ENCODE data around the gene YPEL2. TPM values are rescaled to one million over a fixed set of nuclear protein-coding genes. Genes with fewer than 3 reads are reported as not detected.
A peak's percentile ranks its signal among the peaks of the same experiment; 100 is the strongest.

The YPEL2 gene
- total RNA-seq, result 10 to 100 TPM in 4 of 7 donors, 1 to 10 TPM in 3; 6.6 to 28.1 (median 10.6) TPM
- 10 to 100 TPM in 1 of 2 donors, 1 to 10 TPM in 1; 9.1 to 14.0 TPM for polyA plus RNA-seq
- long read RNA-seq, donor 1, full-length matches to known transcripts, result 13 of 16 reads
- long read RNA-seq, donor 1, partial matches to known transcripts, result 1 of 16 reads
- long read RNA-seq, donor 1, other reads (novel, unspliced or antisense), result 2 of 16 reads
- long read RNA-seq, donor 2, full-length matches to known transcripts, result 16 of 16 reads
- long read RNA-seq, donor 2, partial matches to known transcripts, result 0 of 16 reads
- long read RNA-seq, donor 2, other reads (novel, unspliced or antisense), result 0 of 16 reads
- long read RNA-seq, donor 3, full-length matches to known transcripts, result 31 of 34 reads
- long read RNA-seq, donor 3, partial matches to known transcripts, result 1 of 34 reads
- long read RNA-seq, donor 3, other reads (novel, unspliced or antisense), result 2 of 34 reads

GRCh38 chr17:59331129-59331928 lies at the start of gene YPEL2:
TSS of gene YPEL2 (plus strand) at chr17:59331655. CDS start at chr17:59353410, 21,755 bp downstream.
- peak within 1 kb of the TSS; percentile 96 for H3K4me3 ChIP-seq
- intact Hi-C loops (cut with DNase I), result loop anchor here in 2 of 4 donors (2.0 to 5.0 kb wide), 3 partner anchors 36 to 109 kb away; no protein-coding TSS in a partner anchor
- WGBS, 3 donors, result 0% methylated on average over 18 to 71 of the region's 71 CpGs
- no peaks in the 10 kb centered on the region for H3K27me3 ChIP-seq
- peak within 1 kb of the TSS; percentile 75 to 85 for H3K27ac ChIP-seq
- DNase-seq, result peak; percentile 95 to 98 (median 97)
- no peaks in the 10 kb centered on the region for H3K9me3 ChIP-seq
- TF ChIP-seq POLR2A (IDR thresholded peaks at IDR 0.05), result peak; percentile 39
- no peak for TF ChIP-seq CTCF (IDR thresholded peaks at IDR 0.05)
- no peaks in the 10 kb centered on the region for H3K36me3 ChIP-seq
- peaks cover 7% of the 10 kb centered on the region for H3K4me1 ChIP-seq (ENCODE audit: insufficient read depth)

GRCh38 chr17:59284317-59284716 lies 47.1 kb upstream of the YPEL2 start:
- Histone ChIP-seq H3K4me3 (no peak overlapping the region), H3K4me1 (ENCODE audit: insufficient read depth) (no peaks in the 10 kb centered on the region), H3K36me3 (no peaks in the 10 kb centered on the region), H3K9me3 (no peaks in the 10 kb centered on the region), H3K27ac (no peak overlapping the region), H3K27me3 (no peaks in the 10 kb centered on the region)
- TF ChIP-seq EP300 (IDR thresholded peaks at IDR 0.05) (no peak), CTCF (IDR thresholded peaks at IDR 0.05) (no peak), POLR2A (IDR thresholded peaks at IDR 0.05) (no peak)
- intact Hi-C loops (cut with DNase I), result no loop called here
- 73 to 76% (median 75%) methylated on average over 4 of the region's 4 CpGs for WGBS, 3 donors
- no peak for DNase-seq

GRCh38 chr17:59287452-59287851 lies 44.0 kb upstream of the YPEL2 start:
- Histone ChIP-seq H3K4me3 (no peak overlapping the region), H3K36me3 (no peaks in the 10 kb centered on the region), H3K9me3 (no peaks in the 10 kb centered on the region), H3K4me1 (ENCODE audit: insufficient read depth) (no peaks in the 10 kb centered on the region), H3K27me3 (no peaks in the 10 kb centered on the region), H3K27ac (no peak overlapping the region)
- 69 to 80% (median 75%) methylated on average over 1 of the region's 1 CpG for whole genome bisulfite sequencing, 3 donors
- intact Hi-C loops (cut with DNase I), result no loop called here
- no peak for DNase-seq
- TF ChIP-seq EP300 (IDR thresholded peaks at IDR 0.05), result no peak
- no peak for TF ChIP-seq POLR2A (IDR thresholded peaks at IDR 0.05)
- TF ChIP-seq CTCF (IDR thresholded peaks at IDR 0.05), result no peak

- Histone ChIP-seq H3K27ac (no peak overlapping the region), H3K36me3 (no peaks in the 10 kb centered on the region), H3K9me3 (no peaks in the 10 kb centered on the region), H3K4me1 (ENCODE audit: insufficient read depth) (no peaks in the 10 kb centered on the region), H3K27me3 (no peaks in the 10 kb centered on the region), H3K4me3 (no peak overlapping the region)
- no peak for TF ChIP-seq POLR2A (IDR thresholded peaks at IDR 0.05)
- no peak for TF ChIP-seq CTCF (IDR thresholded peaks at IDR 0.05)
- TF ChIP-seq EP300 (IDR thresholded peaks at IDR 0.05), result no peak
- 80 to 82% (median 80%) methylated on average over 3 of the region's 3 CpGs for WGBS, 3 donors
- no peak for DNase-seq
- intact Hi-C loops (cut with DNase I), result no loop called here
Measured at GRCh38 chr17:59287891-59288290, 43.6 kb upstream of the YPEL2 start.
